Activated naive CD4-positive, alpha-beta T cell treated with anti-CD3 and anti-CD28 coated beads for 36 hours (primary cell): Measurements from ENCODE around the gene KCNN4. TPM values are rescaled to one million over a fixed set of nuclear protein-coding genes. Genes with fewer than 3 reads are reported as not detected.
A peak's percentile ranks its signal among the peaks of the same experiment; 100 is the strongest.
"Not testable (repeated sequence)": the region's sequence is repeated elsewhere in the genome, so short reads cannot be mapped to it uniquely, and the experiment has no call there.

ENCODE experiments used
- CTCF ChIA-PET: fragments of 350-600 bp; sonication (Branson Sonifier 250); formaldehyde crosslinking; loops from one replicate; lab custom pipeline; 2021; ENCODE audit warnings: antibody characterized with exemption; lab: Charles Lee
- DNase-seq: peaks from one replicate; pipeline ENCODE4 v3.0.0-alpha.2; 2020
- H3K27ac Mint-ChIP-seq: one replicate; pipeline ENCODE4 v1.8.0; 2021; ENCODE audit warnings: mild to moderate bottlenecking, mixed read lengths
- H3K27me3 Mint-ChIP-seq: one replicate; pipeline ENCODE4 v1.8.0; 2021; ENCODE audit warnings: low read depth, mixed read lengths
- H3K36me3 Mint-ChIP-seq: one replicate; pipeline ENCODE4 v1.8.0; 2021; ENCODE audit warnings: low read depth, mixed read lengths
- H3K4me1 Mint-ChIP-seq: one replicate; pipeline ENCODE4 v1.8.0; 2021; ENCODE audit warnings: low read depth, mixed read lengths
- H3K4me3 Mint-ChIP-seq: one replicate; pipeline ENCODE4 v1.8.0; 2021; ENCODE audit warnings: mild to moderate bottlenecking, moderate library complexity, mixed read lengths
- H3K9me3 Mint-ChIP-seq: one replicate; pipeline ENCODE4 v1.8.0; 2021; ENCODE audit warnings: mixed read lengths
- intact Hi-C: fragments of 100-400 bp; cut with micrococcal nuclease; formaldehyde crosslinking; loops from one replicate; pipeline ENCODE4 v1.15.1; 2023
- total RNA-seq, 2 experiments: library from RNA; stranded (reverse); gene quantifications; one replicate each; pipeline ENCODE4 v1.2.3, GENCODE V29; 2021

Gene KCNN4
- total RNA-seq, 2 experiments from 2014 or later, result 68.4 to 73.7 TPM

- CTCF ChIA-PET, result interaction anchor here (0.9 to 7.7 kb wide), 5 partner anchors 14 to 111 kb away, joined by 3 to 113 read pairs (median 13); no protein-coding TSS in a partner anchor
- no peaks in the 10 kb centered on the region for H3K9me3 Mint-ChIP-seq
- H3K36me3 Mint-ChIP-seq, result peaks cover 41% of the 10 kb centered on the region
- peak overlapping the region; percentile 94 for H3K27ac Mint-ChIP-seq
- intact Hi-C loops, result loop anchor here (1.0 to 10.0 kb wide), 4 partner anchors 35 to 315 kb away; partner anchors contain the start of genes ETHE1 and LYPD3
- peaks cover 79% of the 10 kb centered on the region for H3K4me1 Mint-ChIP-seq
- H3K4me3 Mint-ChIP-seq, result peak overlapping the region; percentile 76
- peak; percentile 62 for DNase-seq
- no peaks in the 10 kb centered on the region for H3K27me3 Mint-ChIP-seq
Observed at GRCh38 chr19:43779820-43780219, 953 bp downstream of the KCNN4 start.

GRCh38 chr19:43779147-43779819 is 1.5 kb downstream of the KCNN4 start:
- DNase-seq, result no peak
- Mint-ChIP-seq H3K27me3 (no peaks in the 10 kb centered on the region), H3K4me3 (peak overlapping the region; percentile 76), H3K9me3 (no peaks in the 10 kb centered on the region), H3K27ac (peak overlapping the region; percentile 94), H3K36me3 (peaks cover 43% of the 10 kb centered on the region), H3K4me1 (peaks cover 76% of the 10 kb centered on the region)
- intact Hi-C loops, result no loop called here
- CTCF ChIA-PET, result interaction anchor here (0.8 to 7.7 kb wide), 6 partner anchors 14 to 111 kb away, joined by 3 to 113 read pairs (median 13); no protein-coding TSS in a partner anchor

- CTCF ChIA-PET, result interaction anchor here (0.8 to 7.7 kb wide), 6 partner anchors 13 to 184 kb away, joined by 3 to 113 read pairs (median 9); no protein-coding TSS in a partner anchor
- no peaks in the 10 kb centered on the region for H3K9me3 Mint-ChIP-seq
- H3K27me3 Mint-ChIP-seq, result no peaks in the 10 kb centered on the region
- intact Hi-C loops, result no loop called here
- peak overlapping the region; percentile 76 for H3K4me3 Mint-ChIP-seq
- H3K27ac Mint-ChIP-seq, result peak overlapping the region; percentile 94
- H3K4me1 Mint-ChIP-seq, result peaks cover 70% of the 10 kb centered on the region
- peaks cover 46% of the 10 kb centered on the region for H3K36me3 Mint-ChIP-seq
- peak; percentile 25 for DNase-seq
Observed at GRCh38 chr19:43778651-43779050, 2.1 kb downstream of the KCNN4 start.

GRCh38 chr19:43777163-43777695 is 3.5 kb downstream of the KCNN4 start:
- intact Hi-C loops, result loop anchor here (1.0 kb wide), 1 partner anchor 12 kb away; no protein-coding TSS in a partner anchor

DNA sequence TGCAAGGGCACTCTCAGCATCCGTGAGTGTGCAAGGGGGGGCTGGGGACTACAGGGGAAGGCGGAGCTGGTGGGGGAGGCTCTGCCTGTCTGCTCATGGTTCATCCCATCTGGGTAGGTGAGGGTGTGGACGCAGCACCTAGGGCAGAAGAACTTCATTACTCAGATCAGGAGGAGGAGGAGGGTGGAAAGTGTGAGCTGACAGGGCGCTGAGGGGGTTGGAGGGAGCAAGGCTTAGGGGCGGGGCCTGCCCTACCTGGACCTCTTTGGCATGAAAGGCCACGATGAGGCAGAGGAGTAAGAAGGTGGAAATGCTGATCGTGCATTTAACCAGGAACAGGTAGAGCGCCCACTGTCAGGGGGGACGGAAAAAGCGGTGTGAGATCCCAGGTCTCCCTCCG is 4.5 kb downstream of the KCNN4 start:
- H3K36me3 Mint-ChIP-seq, result peaks cover 63% of the 10 kb centered on the region
- peak overlapping the region; percentile 94 for H3K27ac Mint-ChIP-seq
- H3K4me1 Mint-ChIP-seq, result peaks cover 52% of the 10 kb centered on the region
- no peaks in the 10 kb centered on the region for H3K27me3 Mint-ChIP-seq
- CTCF ChIA-PET, result interaction anchor here (1.0 to 7.7 kb wide), 3 partner anchors 11 to 30 kb away, joined by 3 to 113 read pairs (median 4); no protein-coding TSS in a partner anchor
- H3K4me3 Mint-ChIP-seq, result peak overlapping the region; percentile 76
- H3K9me3 Mint-ChIP-seq, result no peaks in the 10 kb centered on the region
- intact Hi-C loops, result no loop called here
- DNase-seq, result peak; percentile 85

More at GRCh38 chr19:43777163-43777695, 3.5 kb downstream of the KCNN4 start:
- CTCF ChIA-PET, result interaction anchor here (0.6 to 7.7 kb wide), 10 partner anchors 12 to 183 kb away, joined by 3 to 113 read pairs (median 6); partner anchors contain the start of gene SMG9
- no peaks in the 10 kb centered on the region for H3K9me3 Mint-ChIP-seq
- peaks cover 60% of the 10 kb centered on the region for H3K36me3 Mint-ChIP-seq
- no peaks in the 10 kb centered on the region for H3K27me3 Mint-ChIP-seq
- peak; percentile 64 for DNase-seq
- H3K27ac Mint-ChIP-seq, result peak overlapping the region; percentile 94
- H3K4me3 Mint-ChIP-seq, result peak overlapping the region; percentile 76
- peaks cover 61% of the 10 kb centered on the region for H3K4me1 Mint-ChIP-seq

GRCh38 chr19:43775299-43775890 is 5.4 kb downstream of the KCNN4 start:
- DNase-seq, result no peak
- peaks cover 48% of the 10 kb centered on the region for H3K4me1 Mint-ChIP-seq
- H3K27ac Mint-ChIP-seq, result peak overlapping the region; percentile 94
- H3K9me3 Mint-ChIP-seq, result no peaks in the 10 kb centered on the region
- H3K4me3 Mint-ChIP-seq, result no peak overlapping the region
- CTCF ChIA-PET, result interaction anchor here (0.5 to 7.7 kb wide), 4 partner anchors 10 to 113 kb away, joined by 3 to 113 read pairs (median 4); no protein-coding TSS in a partner anchor
- intact Hi-C loops, result no loop called here
- peaks cover 68% of the 10 kb centered on the region for H3K36me3 Mint-ChIP-seq
- H3K27me3 Mint-ChIP-seq, result no peaks in the 10 kb centered on the region

- intact Hi-C loops, H3K9me3 Mint-ChIP-seq, DNase-seq, H3K4me3 Mint-ChIP-seq, H3K27me3 Mint-ChIP-seq, H3K27ac Mint-ChIP-seq: not testable (repeated sequence)
- CTCF ChIA-PET, result interaction anchor here (1.4 to 7.7 kb wide), 2 partner anchors 9 to 25 kb away, joined by 4 to 113 read pairs; no protein-coding TSS in a partner anchor
- Mint-ChIP-seq H3K4me1 (peaks cover 51% of the 10 kb centered on the region), H3K36me3 (peaks cover 72% of the 10 kb centered on the region)
Observed at GRCh38 chr19:43774940-43775258, 5.9 kb downstream of the KCNN4 start.

- Mint-ChIP-seq H3K9me3 (no peaks in the 10 kb centered on the region), H3K4me3 (no peak overlapping the region), H3K4me1 (peaks cover 52% of the 10 kb centered on the region), H3K36me3 (peaks cover 73% of the 10 kb centered on the region), H3K27me3 (no peaks in the 10 kb centered on the region), H3K27ac (no peak overlapping the region)
- DNase-seq, result no peak
- intact Hi-C loops, result no loop called here
- CTCF ChIA-PET, result interaction anchor here (7.7 kb wide), 1 partner anchor 9 kb away, joined by 113 read pairs; no protein-coding TSS in a partner anchor
Observed at GRCh38 chr19:43774103-43774939, 6.5 kb downstream of the KCNN4 start.

GRCh38 chr19:43773725-43774102 is 7.1 kb downstream of the KCNN4 start:
- no peak overlapping the region for H3K27ac Mint-ChIP-seq
- CTCF ChIA-PET, result no interaction called here
- H3K36me3 Mint-ChIP-seq, result peaks cover 73% of the 10 kb centered on the region
- intact Hi-C loops, result no loop called here
- DNase-seq, result no peak
- no peak overlapping the region for H3K4me3 Mint-ChIP-seq
- peaks cover 53% of the 10 kb centered on the region for H3K4me1 Mint-ChIP-seq
- no peaks in the 10 kb centered on the region for H3K27me3 Mint-ChIP-seq
- H3K9me3 Mint-ChIP-seq, result no peaks in the 10 kb centered on the region

GRCh38 chr19:43769256-43769655 is 11.5 kb downstream of the KCNN4 start:
- no peak for DNase-seq
- CTCF ChIA-PET, result interaction anchor here (1.0 to 9.7 kb wide), 4 partner anchors 9 to 44 kb away, joined by 3 to 113 read pairs (median 27); partner anchors contain the start of gene KCNN4
- H3K36me3 Mint-ChIP-seq, result peaks cover 76% of the 10 kb centered on the region
- no peaks in the 10 kb centered on the region for H3K27me3 Mint-ChIP-seq
- peak overlapping the region; percentile 64 for H3K27ac Mint-ChIP-seq
- H3K4me3 Mint-ChIP-seq, result no peak overlapping the region
- H3K9me3 Mint-ChIP-seq, result no peaks in the 10 kb centered on the region
- H3K4me1 Mint-ChIP-seq, result peaks cover 59% of the 10 kb centered on the region
- intact Hi-C loops, result loop anchor here (5.0 kb wide), 1 partner anchor 983 kb away; no protein-coding TSS in a partner anchor

- Mint-ChIP-seq H3K9me3 (no peaks in the 10 kb centered on the region), H3K27ac (peak overlapping the region; percentile 51), H3K36me3 (peaks cover 74% of the 10 kb centered on the region), H3K4me1 (peaks cover 66% of the 10 kb centered on the region), H3K27me3 (no peaks in the 10 kb centered on the region), H3K4me3 (no peak overlapping the region)
- intact Hi-C loops, result loop anchor here (5.0 kb wide), 1 partner anchor 984 kb away; no protein-coding TSS in a partner anchor
- CTCF ChIA-PET, result interaction anchor here (1.0 to 9.7 kb wide), 6 partner anchors 10 to 43 kb away, joined by 3 to 113 read pairs (median 26); partner anchors contain the start of genes KCNN4 and SMG9
- no peak for DNase-seq
Observed at GRCh38 chr19:43768273-43769050, 12.3 kb downstream of the KCNN4 start.
